NCI-H1092 treated with DMSO at 0.1 percent for 48 hours (cell line): ENCODE measurements around the gene CD74.
A peak's percentile ranks its signal among the peaks of the same experiment; 100 is the strongest.

Source experiments
- DNase-seq: peaks from one replicate; lab custom pipeline; 2025; lab: John Stamatoyannopoulos, UW

Gene CD74

GRCh38 chr5:150409638-150410523 is 2.8 kb downstream of the CD74 start:
- DNase-seq = peak; percentile 60

GRCh38 chr5:150408231-150408943 is 4.3 kb downstream of the CD74 start:
- no peak for DNase-seq

GRCh38 chr5:150407096-150407720 is 5.5 kb downstream of the CD74 start:
- no peak for DNase-seq

GRCh38 chr5:150406723-150407095 is 6.0 kb downstream of the CD74 start:
- no peak for DNase-seq

- DNase-seq = no peak
These were observed 6.5 kb downstream of the CD74 start for GRCh38 chr5:150406103-150406722.

GRCh38 chr5:150404941-150405816 is 7.5 kb downstream of the CD74 start:
- DNase-seq = no peak

GRCh38 chr5:150404535-150404934 is 8.2 kb downstream of the CD74 start:
- no peak for DNase-seq

GRCh38 chr5:150404121-150404520 is 8.6 kb downstream of the CD74 start:
- DNase-seq = no peak

GRCh38 chr5:150402901-150403342 is 9.8 kb downstream of the CD74 start:
- DNase-seq = no peak

GRCh38 chr5:150402229-150402773 is 10.4 kb downstream of the CD74 start:
- DNase-seq = no peak

GRCh38 chr5:150401376-150402228 is 11.1 kb downstream of the CD74 start:
- DNase-seq = no peak

- DNase-seq = no peak
These were observed 11.7 kb downstream of the CD74 start for GRCh38 chr5:150401076-150401375.

- DNase-seq = no peak
These were observed 12.2 kb downstream of the CD74 start for GRCh38 chr5:150400316-150401075.

GRCh38 chr5:150399524-150400211 is 13.0 kb downstream of the CD74 start:
- no peak for DNase-seq

- DNase-seq = no peak
These were observed 13.8 kb downstream of the CD74 start for GRCh38 chr5:150398722-150399523.

- no peak for DNase-seq
These were observed 14.7 kb downstream of the CD74 start for GRCh38 chr5:150397782-150398721.
